B cell (primary cell): ENCODE measurements around the gene CHRNG.

ENCODE experiments used
- EZH2 ChIP-seq: IDR thresholded peaks from 2 replicates; pipeline ENCODE4 v1.6.1; 2012; ENCODE audit warnings: borderline replicate concordance, low read depth, mild to moderate bottlenecking, moderate library complexity, low read length; ENCODE audit not compliant: insufficient read depth, poor library complexity, severe bottlenecking
- TF ChIP-seq, protein P1 (sequence below): fragments of 200-600 bp; IDR thresholded peaks from one replicate; pipeline ENCODE4 v1.8.0; 2022; ENCODE audit warnings: antibody characterized with exemption, mild to moderate bottlenecking

DNA sequence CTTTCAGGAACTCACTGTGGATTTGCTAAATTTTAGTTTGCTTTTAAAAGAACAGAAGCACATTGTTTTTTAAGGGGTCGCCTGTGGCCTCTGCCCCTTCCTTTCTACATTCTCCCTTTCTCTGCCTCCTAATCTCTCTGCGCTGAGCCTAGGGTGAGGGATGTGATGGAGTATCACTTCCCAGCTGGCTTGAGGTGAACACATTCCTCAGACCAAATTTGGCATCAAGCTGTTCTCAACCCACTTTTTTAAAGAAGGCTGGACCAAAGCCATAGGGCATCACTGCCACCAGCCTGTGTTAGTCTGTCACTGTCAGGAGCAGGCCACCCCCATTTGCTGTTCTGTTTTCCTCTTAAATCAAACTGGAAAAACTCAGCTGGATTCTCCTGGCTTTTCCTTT, 38.3 kb downstream of the CHRNG start:
- TF ChIP-seq, protein P1, sequence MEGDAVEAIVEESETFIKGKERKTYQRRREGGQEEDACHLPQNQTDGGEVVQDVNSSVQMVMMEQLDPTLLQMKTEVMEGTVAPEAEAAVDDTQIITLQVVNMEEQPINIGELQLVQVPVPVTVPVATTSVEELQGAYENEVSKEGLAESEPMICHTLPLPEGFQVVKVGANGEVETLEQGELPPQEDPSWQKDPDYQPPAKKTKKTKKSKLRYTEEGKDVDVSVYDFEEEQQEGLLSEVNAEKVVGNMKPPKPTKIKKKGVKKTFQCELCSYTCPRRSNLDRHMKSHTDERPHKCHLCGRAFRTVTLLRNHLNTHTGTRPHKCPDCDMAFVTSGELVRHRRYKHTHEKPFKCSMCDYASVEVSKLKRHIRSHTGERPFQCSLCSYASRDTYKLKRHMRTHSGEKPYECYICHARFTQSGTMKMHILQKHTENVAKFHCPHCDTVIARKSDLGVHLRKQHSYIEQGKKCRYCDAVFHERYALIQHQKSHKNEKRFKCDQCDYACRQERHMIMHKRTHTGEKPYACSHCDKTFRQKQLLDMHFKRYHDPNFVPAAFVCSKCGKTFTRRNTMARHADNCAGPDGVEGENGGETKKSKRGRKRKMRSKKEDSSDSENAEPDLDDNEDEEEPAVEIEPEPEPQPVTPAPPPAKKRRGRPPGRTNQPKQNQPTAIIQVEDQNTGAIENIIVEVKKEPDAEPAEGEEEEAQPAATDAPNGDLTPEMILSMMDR: no peak
- TF ChIP-seq EZH2: no peak
